HT-29 (cell line): Measurements from ENCODE around the gene CPNE2. TPM values are rescaled to one million over a fixed set of nuclear protein-coding genes. Genes with fewer than 3 reads are reported as not detected.

ENCODE experiments used
- DNase-seq: peaks from one replicate; pipeline ENCODE4 v3.0.0-alpha.2; 2015; ENCODE audit warnings: low spot score
- total RNA-seq: library from RNA; depleted of rRNA; stranded (reverse); fragments of >200 nt; shearing (Covaris generic); gene quantifications from 2 replicates; pipeline ENCODE4 v1.2.3, GENCODE V29; 2014

The CPNE2 gene
- total RNA-seq, 1 experiment from 2014 or later, result 44.2 TPM

GRCh38 chr16:57144027-57144426 is 51.6 kb downstream of the CPNE2 start:
- DNase-seq, result no peak

GRCh38 chr16:57145046-57146021 is 53.0 kb downstream of the CPNE2 start:
- DNase-seq, result no peak

DNA sequence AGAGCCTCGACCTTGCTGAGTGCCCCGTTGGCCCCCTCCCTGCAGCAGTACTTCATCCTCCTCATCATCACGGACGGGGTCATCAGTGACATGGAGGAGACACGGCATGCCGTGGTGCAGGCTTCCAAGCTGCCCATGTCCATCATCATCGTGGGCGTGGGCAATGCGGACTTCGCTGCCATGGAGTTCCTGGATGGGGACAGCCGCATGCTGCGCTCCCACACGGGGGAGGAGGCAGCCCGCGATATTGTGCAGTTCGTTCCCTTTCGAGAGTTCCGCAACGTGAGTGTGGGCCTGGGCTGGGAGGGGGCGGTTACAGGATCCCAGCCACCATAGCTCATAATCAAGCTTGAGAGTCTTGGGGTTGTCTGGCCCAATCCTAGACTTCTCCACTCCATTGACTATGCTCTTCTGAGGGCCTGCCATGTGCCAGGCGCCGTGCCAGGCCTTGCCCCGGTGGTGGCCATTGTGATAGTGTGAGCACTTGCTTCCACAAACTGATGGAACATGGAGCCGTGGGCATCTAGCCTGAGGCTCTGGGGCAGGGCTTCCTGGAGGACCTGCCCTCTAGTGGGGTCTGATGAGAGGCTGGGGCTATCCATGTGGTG is 53.8 kb downstream of the CPNE2 start:
- no peak for DNase-seq

DNA sequence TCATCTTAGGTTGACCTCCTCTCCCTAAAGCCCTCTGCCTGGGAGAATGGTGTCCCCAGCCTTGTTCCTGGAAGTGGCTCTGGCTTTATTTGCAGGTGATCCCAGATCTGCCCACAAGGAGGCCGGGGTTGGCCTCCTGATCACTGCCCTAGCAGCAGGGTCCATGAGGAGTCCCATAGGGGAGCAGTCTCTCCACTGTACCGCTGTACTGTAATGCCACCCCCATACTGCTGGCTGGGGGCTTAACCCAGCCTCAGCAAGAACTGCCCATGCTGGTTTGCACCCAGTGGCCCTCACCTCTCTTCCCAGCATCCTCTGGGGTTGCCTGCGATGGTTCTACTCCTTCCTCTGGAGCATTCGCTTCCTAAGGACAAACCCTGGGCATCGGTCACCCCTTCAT is 54.4 kb downstream of the CPNE2 start:
- DNase-seq, result no peak

- peak; percentile 39 for DNase-seq
Observed at GRCh38 chr16:57147381-57148221, 55.2 kb downstream of the CPNE2 start.

DNA sequence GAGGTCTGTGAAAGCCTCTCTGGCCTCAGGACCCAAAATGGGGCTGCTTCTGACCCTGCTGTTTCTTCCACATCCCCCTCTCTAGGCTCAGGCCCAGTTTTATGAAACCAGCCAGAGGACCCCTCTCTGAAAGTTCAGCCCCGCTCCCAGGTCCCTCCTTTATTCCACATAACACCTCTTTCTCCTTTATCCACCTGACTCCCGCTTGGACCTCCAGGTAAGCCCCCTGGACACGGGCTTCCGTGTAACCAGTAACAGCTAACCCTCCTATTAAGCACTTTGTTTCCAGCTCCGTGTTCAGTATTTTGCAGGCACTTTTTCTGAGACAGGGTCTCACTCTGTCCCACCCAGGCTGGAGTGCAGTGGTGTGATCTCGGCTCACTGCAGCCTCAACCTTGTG is 56.1 kb downstream of the CPNE2 start:
- no peak for DNase-seq

DNA sequence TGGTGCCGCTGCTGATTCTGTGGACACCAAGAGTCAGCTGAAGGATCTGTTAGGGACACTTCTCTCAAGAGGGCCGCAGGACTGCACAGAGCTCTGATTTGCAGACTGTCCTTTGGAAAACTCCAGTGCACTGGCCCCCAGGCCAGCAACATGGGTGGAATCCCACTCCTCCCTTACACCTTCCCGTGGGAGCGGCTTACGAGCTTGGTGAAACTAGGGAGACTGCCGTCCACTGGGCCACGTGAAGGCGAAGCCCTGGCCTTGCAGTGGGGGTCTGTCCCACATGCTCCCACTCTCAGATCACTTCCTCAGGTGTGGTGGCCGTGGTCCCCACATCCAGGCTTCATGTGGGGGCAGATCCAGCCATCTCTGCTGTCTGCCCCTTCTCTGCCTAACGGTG is 57.0 kb downstream of the CPNE2 start:
- DNase-seq, result no peak

- no peak for DNase-seq
Observed at GRCh38 chr16:57150682-57151330, 58.4 kb downstream of the CPNE2 start.

DNA sequence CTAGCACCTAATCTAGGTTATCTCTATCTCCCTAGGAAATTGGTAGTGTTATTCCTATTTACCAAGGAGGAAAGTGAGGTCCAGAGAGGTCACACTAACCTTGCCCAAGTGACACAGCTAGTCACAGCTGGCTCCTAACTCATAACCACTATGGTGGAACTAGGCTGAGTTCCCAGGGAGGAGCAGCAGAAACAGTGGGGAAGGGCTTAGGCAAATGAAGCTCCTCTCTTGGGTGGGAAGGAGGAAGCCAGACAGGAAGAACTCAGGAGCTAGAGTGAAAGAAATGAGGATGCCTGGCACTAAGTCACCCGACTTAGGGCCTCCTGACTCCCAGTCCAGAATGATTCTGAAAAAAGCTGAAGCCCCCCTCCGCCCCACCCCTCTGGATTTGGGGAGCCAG is 59.0 kb downstream of the CPNE2 start:
- no peak for DNase-seq

DNA sequence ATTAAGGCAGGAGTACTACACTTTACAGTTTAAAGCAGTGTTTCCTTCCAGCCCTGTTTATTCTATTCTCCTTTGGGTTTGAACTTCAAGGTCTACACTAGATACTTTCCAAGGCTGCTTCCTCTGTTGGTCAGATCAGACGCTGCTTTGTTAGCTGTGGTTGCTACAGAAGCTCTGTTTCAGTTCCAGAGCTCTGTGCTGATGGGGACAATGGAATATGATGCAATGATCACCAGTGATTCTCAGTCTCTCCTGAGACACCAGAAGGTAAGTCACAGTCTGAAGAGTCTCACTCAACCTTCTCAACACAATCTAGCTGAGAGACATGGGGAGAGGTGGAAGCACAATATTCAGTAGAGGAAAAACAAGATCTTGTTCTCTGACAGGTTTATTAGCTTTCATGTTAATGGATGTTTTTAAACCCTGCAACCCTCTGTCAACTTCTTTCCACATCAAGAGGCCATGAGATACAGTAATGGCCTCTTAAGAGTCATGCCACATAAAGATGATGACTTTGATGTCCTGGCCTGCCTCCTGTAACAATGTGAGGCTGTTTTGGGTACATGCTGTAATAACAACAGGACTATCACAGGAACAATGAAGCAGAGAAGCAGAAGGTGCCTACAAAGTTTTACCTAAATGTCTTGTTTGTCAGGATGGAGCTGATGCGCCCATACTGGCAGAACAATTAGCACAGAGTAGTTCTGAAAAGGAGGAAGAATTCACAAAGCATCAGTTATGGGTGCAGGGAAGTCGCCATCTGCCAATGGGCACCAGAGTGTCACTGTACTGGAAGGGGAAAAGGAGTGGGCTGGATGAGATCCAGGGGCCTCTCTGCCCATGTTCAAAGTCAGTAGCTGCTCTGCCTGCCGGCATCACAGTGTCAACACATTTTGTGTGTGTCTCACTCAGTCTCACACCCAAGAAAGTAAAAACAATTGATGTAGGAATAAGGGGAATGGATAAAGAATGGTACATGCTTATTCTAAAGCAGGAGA is 60.0 kb downstream of the CPNE2 start:
- no peak for DNase-seq

DNA sequence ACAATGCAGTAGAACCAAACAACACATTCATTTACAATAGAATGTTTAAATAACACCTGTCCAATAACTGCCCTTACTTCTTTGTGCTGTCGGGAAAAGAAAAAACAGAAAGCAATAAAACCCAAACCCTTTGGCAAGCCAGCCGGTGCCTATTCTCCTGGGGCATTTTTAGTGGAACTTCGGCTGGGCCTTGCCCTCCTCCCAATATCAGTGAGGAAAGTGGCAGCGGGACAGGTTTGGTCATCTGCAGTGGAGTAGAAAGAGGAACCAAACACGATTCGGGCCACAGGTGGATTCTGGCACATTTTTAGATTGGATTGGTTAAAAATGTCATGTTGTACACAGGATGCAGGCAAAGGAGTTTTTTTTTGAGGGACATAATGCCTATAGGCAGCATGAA is 61.5 kb downstream of the CPNE2 start:
- DNase-seq, result no peak

GRCh38 chr16:57155702-57156350 is 63.4 kb downstream of the CPNE2 start:
- no peak for DNase-seq

DNA sequence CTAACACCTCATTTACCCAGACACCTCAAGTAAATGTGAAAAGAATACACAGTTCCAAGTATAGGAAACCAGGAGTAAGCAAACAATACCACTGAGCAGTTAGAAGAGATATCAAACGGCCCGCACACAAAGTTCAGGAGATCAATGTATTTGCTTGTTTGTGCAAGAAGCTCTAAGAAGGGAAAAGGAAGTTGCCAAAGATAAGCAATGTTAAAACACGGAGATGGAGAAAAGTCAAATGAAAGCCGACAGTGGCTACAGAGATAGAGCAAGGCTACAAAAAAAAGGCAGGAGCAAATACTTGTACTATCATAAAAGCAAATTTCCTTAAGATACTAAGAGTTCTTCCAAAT is 63.9 kb downstream of the CPNE2 start:
- DNase-seq, result no peak

DNA sequence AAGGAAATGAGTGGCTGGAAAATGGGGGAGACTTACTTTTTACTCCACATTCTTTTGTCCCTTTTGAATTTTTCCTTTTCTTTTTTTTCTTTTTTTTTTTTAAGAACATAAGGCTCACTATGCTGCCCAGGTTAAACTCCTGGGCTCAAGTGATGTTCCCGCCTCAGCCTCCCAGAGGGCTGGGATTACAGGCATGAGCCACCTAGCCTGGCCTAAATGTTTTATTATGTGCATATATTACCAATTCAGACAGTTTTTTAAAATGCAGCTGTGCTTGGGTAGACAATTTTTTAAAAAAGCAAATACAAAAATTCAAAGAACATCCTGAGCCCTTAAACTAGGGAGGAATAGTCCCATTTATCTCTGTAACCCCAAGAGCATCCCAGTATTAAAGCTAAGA is 65.2 kb downstream of the CPNE2 start:
- DNase-seq, result no peak

DNA sequence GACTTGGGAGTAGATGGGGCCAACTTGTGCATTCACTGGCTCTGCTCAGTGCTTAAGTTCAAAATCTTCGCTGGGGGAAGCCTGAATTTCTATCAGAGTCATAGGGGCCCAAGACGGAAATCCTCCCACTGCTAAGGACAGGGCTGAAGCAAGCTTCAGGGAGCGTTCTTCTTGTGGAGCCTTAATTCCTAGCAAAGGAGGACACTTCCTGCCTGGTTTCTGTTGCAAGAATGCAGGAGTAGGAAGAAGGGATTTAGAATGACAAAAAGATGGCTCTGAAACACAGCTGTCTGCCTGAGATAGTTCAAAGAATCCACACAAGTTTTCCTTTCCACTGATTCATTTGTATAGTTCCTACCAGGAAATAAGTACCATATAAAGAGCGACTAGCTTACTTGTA is 67.1 kb downstream of the CPNE2 start:
- DNase-seq, result no peak

- DNase-seq, result no peak
Observed at GRCh38 chr16:57163842-57164241, 71.5 kb downstream of the CPNE2 start.

- DNase-seq, result no peak
Observed at GRCh38 chr16:57165483-57165882, 73.1 kb downstream of the CPNE2 start.

- DNase-seq, result no peak
Observed at GRCh38 chr16:57165938-57166337, 73.6 kb downstream of the CPNE2 start.

GRCh38 chr16:57166451-57166850 is 74.1 kb downstream of the CPNE2 start:
- DNase-seq, result no peak

DNA sequence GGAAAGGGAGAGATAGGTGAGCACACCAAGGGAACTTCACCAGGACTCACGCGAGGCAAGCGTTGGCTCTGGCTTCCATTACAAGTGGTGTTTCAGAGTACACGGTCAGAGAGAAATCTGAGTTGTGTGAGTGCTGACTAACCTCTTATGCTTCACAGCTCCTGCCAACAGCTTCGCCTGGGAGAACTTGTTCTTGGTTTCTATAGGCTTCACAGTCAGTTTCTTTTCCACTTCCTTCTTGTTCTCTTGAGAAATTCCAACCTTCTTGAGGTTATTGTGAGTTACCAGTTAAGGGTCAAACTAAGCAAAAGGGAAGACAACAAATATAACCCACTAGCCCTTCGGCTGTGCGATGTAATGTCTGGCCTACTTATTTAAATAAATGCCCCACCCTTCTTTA is 74.6 kb downstream of the CPNE2 start:
- no peak for DNase-seq
